GM18520 (cell line): Measurements from ENCODE around the gene MS4A3.
"Not testable (repeated sequence)": the region's sequence is repeated elsewhere in the genome, so short reads cannot be mapped to it uniquely, and the experiment has no call there.

Experiments used
- ATAC-seq: cut with Tn5 transposase; IDR thresholded peaks from one replicate; pipeline ENCODE4 v1.9.1; 2021; ENCODE audit not compliant: unreplicated experiment

The MS4A3 gene

GRCh38 chr11:60088364-60088763, 31.9 kb downstream of the MS4A3 start, which contains the start of gene MS4A2:
Gene MS4A2 (plus strand): TSS chr11:60088664. CDS start chr11:60088766, 102 bp downstream.
- ATAC-seq = no peak

GRCh38 chr11:60095477-60096120, 39.1 kb downstream of the MS4A3 start:
- ATAC-seq = no peak

GRCh38 chr11:60097189-60097588, 40.7 kb downstream of the MS4A3 start:
- no peak for ATAC-seq

GRCh38 chr11:60098508-60098907, 42.0 kb downstream of the MS4A3 start:
- ATAC-seq = no peak

- ATAC-seq = no peak
Observed at GRCh38 chr11:60100516-60100915, 44.1 kb downstream of the MS4A3 start.

GRCh38 chr11:60101368-60101767, 44.9 kb downstream of the MS4A3 start:
- ATAC-seq = not testable (repeated sequence)

GRCh38 chr11:60104471-60105115, 48.1 kb downstream of the MS4A3 start:
- ATAC-seq = not testable (repeated sequence)

GRCh38 chr11:60108631-60109030, 52.2 kb downstream of the MS4A3 start:
- ATAC-seq = not testable (repeated sequence)

- no peak for ATAC-seq
Observed at GRCh38 chr11:60111793-60112192, 55.3 kb downstream of the MS4A3 start.

- ATAC-seq = no peak
Observed at GRCh38 chr11:60116996-60117790, 60.7 kb downstream of the MS4A3 start.

GRCh38 chr11:60118338-60118737, 61.9 kb downstream of the MS4A3 start:
- ATAC-seq = no peak

- ATAC-seq = no peak
Observed at GRCh38 chr11:60119710-60120109, 63.2 kb downstream of the MS4A3 start.
